Tibial nerve (tissue), 4 donors: ENCODE results near the gene ZNF860. TPM values are rescaled to one million over a fixed set of nuclear protein-coding genes. Genes with fewer than 3 reads are reported as not detected.

ENCODE experiments used
- DNase-seq, 2 donors: peaks; one replicate each; pipeline ENCODE4 v3.0.0-alpha.2; 2019; ENCODE audit warnings: low spot score in 2 of 2
- H3K27ac ChIP-seq, 4 donors: fragments of 200-600 bp; sonication (generic) in 3 of 4; one replicate each; pipeline ENCODE4 v1.5.1; 2017 to 2019; ENCODE audit warnings: mild to moderate bottlenecking in 1 of 4
- H3K27me3 ChIP-seq, 2 donors: fragments of 200-600 bp; sonication (generic) in 1 of 2; one replicate each; pipeline versions ENCODE4 v1.5.1 to v1.6.0; 2017 to 2019
- H3K36me3 ChIP-seq, 3 donors: fragments of 200-600 bp; sonication (generic); one replicate each; pipeline ENCODE4 v1.5.1; 2018 to 2019
- H3K4me1 ChIP-seq, 4 donors: fragments of 200-600 bp; sonication (generic) in 3 of 4; one replicate each; pipeline ENCODE4 v1.5.1; 2017 to 2019
- H3K4me3 ChIP-seq, 4 donors: fragments of 200-600 bp; sonication (generic) in 3 of 4; one replicate each; pipeline ENCODE4 v1.5.1; 2017 to 2019; ENCODE audit warnings: mild to moderate bottlenecking in 1 of 4, moderate library complexity in 1 of 4
- H3K9me3 ChIP-seq, 4 donors: fragments of 200-600 bp; sonication (generic) in 3 of 4; one replicate each; pipeline ENCODE4 v1.5.1; 2017 to 2019
- CTCF ChIP-seq, 5 experiments: fragments of 200-600 bp in 3 of 5; fragments of 450-650 bp in 2 of 5; sonication (generic) in 3 of 5; IDR thresholded peaks; one replicate each; pipeline ENCODE4 v1.5.1; 2016 to 2019; ENCODE audit warnings: antibody characterized with exemption in 5 of 5, mild to moderate bottlenecking in 3 of 5, moderate library complexity in 2 of 5
- EP300 ChIP-seq, 2 donors: sonication (generic); formaldehyde crosslinking; IDR thresholded peaks; one replicate each; pipeline ENCODE4 v1.6.1; 2017; ENCODE audit warnings: antibody characterized with exemption in 2 of 2, mild to moderate bottlenecking in 1 of 2
- POLR2A ChIP-seq, 2 donors: fragments of 450-650 bp; IDR thresholded peaks; one replicate each; pipeline ENCODE4 v1.6.1; 2017; ENCODE audit warnings: antibody characterized with exemption in 2 of 2, mild to moderate bottlenecking in 2 of 2, moderate library complexity in 2 of 2
- WGBS, 2 donors: methylation state at CpG; one replicate each; pipeline ENCODE4 v1.1.5; 2018; 5-methylcytosine and 5-hydroxymethylcytosine counted together
- total RNA-seq, 4 donors: library from RNA; depleted of rRNA; stranded (reverse); fragments of >200 nt; gene quantifications; one replicate each; pipeline ENCODE4 v1.1.0, GENCODE V29; 2016

ZNF860 gene
- total RNA-seq, 4 donors from 2014 or later = 0.84 to 1.8 (median 1.3) TPM

GRCh38 chr3:31953636-31954035 is 27.9 kb upstream of the ZNF860 start:
- TF ChIP-seq EP300 (IDR thresholded peaks at IDR 0.05) = no peak
- no peak for TF ChIP-seq CTCF (IDR thresholded peaks at IDR 0.05)
- TF ChIP-seq POLR2A (IDR thresholded peaks at IDR 0.05) = no peak

DNA sequence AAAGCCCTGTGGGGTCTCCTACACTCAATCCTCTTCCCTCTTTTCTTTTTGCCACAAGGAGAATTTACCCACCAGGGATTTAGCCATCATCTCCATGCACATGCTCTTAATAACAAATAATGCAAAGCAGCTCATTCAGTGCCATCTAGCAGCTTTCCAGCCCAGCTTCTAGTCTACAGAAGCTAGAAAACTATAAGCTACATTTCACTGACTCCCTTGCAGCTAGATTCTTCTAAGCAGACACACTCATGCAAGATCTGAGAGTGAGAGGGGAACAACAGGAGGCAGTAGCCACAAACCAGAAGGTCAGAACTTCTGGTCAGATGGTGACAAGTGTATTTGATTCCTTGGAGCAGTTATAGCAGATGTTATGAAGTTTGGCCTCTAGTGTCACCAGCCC is 26.0 kb upstream of the ZNF860 start:
- DNase-seq = no peak
- peaks cover 0 to 33% (median 25%) of the 10 kb centered on the region in 4 donors for H3K4me1 ChIP-seq
- H3K36me3 ChIP-seq = no peaks in the 10 kb centered on the region
- TF ChIP-seq CTCF (IDR thresholded peaks at IDR 0.05) (no peak), POLR2A (IDR thresholded peaks at IDR 0.05) (no peak), EP300 (IDR thresholded peaks at IDR 0.05) (no peak)
- no peak overlapping the region for H3K27ac ChIP-seq
- H3K27me3 ChIP-seq = no peaks in the 10 kb centered on the region
- no peak overlapping the region for H3K4me3 ChIP-seq
- peaks cover 0 to 13% (median 2%) of the 10 kb centered on the region in 4 donors for H3K9me3 ChIP-seq

More at GRCh38 chr3:31953636-31954035, 27.9 kb upstream of the ZNF860 start:
- H3K27ac ChIP-seq = no peak overlapping the region
- H3K4me1 ChIP-seq = peaks cover 0 to 15% (median 11%) of the 10 kb centered on the region in 4 donors
- no peaks in the 10 kb centered on the region for H3K36me3 ChIP-seq
- no peaks in the 10 kb centered on the region for H3K27me3 ChIP-seq
- H3K4me3 ChIP-seq = no peak overlapping the region
- 97 to 99% methylated on average over 2 of the region's 2 CpGs for WGBS, 2 donors
- no peak for DNase-seq
- peaks cover 0 to 19% (median 2%) of the 10 kb centered on the region in 4 donors for H3K9me3 ChIP-seq

- TF ChIP-seq POLR2A (IDR thresholded peaks at IDR 0.05) = no peak
- peak; percentile 44 to 71 for TF ChIP-seq EP300 (IDR thresholded peaks at IDR 0.05)
- peak overlapping the region in 2 of 4 donors; percentile 18 to 65 for H3K27ac ChIP-seq
- peaks cover 0 to 12% (median 2%) of the 10 kb centered on the region in 4 donors for H3K9me3 ChIP-seq
- 72 to 75% methylated on average over 3 of the region's 3 CpGs for WGBS, 2 donors
- no peak for DNase-seq
- no peaks in the 10 kb centered on the region for H3K27me3 ChIP-seq
- peaks cover 0 to 42% (median 31%) of the 10 kb centered on the region in 4 donors for H3K4me1 ChIP-seq
- no peaks in the 10 kb centered on the region for H3K36me3 ChIP-seq
- no peak overlapping the region for H3K4me3 ChIP-seq
These were observed 24.4 kb upstream of the ZNF860 start for GRCh38 chr3:31957106-31957505.

DNA sequence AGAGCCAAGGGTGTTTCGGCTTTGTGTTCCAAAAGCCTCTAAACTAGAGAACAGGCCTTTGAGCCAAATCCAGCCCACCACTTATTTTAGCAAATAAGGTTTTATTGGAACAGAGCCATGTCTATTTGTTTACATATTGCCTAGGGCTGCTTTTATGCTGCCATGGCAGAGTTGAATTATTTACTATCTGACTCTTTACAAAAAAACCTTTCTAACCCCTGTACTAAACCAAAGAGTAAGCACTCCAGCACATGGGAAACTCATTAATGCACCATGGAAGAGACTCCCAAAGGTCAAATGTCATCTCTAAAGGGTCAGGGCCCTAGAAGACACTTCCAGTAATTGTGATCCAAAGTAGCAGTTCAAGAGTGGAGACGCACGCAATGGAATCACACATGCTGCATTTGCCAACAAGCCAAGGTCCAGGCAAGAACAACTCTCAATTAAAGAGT is 22.8 kb upstream of the ZNF860 start:
- peak in 1 of 2 donors; percentile 62 for TF ChIP-seq EP300 (IDR thresholded peaks at IDR 0.05)
- TF ChIP-seq CTCF (IDR thresholded peaks at IDR 0.05) = no peak
- no peaks in the 10 kb centered on the region for H3K27me3 ChIP-seq
- DNase-seq = no peak
- 10 to 25% methylated on average over 3 of the region's 3 CpGs for WGBS, 2 donors
- peak overlapping the region in 3 of 4 donors; percentile 58 to 86 (median 82) for H3K27ac ChIP-seq
- H3K4me1 ChIP-seq = peaks cover 0 to 42% (median 33%) of the 10 kb centered on the region in 4 donors
- no peaks in the 10 kb centered on the region for H3K36me3 ChIP-seq
- H3K4me3 ChIP-seq = no peak overlapping the region
- peaks cover 0 to 12% (median 2%) of the 10 kb centered on the region in 4 donors for H3K9me3 ChIP-seq

DNA sequence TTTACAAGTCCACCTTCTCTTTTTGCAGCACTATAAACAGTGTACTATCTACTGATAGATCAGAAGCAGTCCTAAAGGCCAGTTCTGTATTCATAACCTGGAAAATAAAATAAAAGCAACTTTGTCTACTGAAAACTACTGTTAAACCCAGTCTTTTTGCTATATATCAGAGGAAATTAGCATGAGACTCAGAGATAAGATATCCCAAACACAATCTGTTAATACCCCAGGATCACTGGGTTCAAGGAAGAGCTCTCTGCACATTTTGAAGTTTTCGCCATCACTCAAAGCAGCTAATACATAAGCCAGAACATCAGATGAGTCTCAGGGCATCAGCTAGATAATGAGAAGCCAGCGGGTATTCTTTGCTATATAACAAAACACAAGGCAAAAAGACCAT is 22.3 kb upstream of the ZNF860 start:
- peaks cover 0 to 42% (median 33%) of the 10 kb centered on the region in 4 donors for H3K4me1 ChIP-seq
- H3K27ac ChIP-seq = peak overlapping the region in 3 of 4 donors; percentile 58 to 86 (median 82)
- H3K9me3 ChIP-seq = peaks cover 0 to 12% (median 2%) of the 10 kb centered on the region in 4 donors
- peak overlapping the region in 1 of 4 donors; percentile 38 for H3K4me3 ChIP-seq
- DNase-seq = no peak
- no peaks in the 10 kb centered on the region for H3K27me3 ChIP-seq
- WGBS, 2 donors = 49 to 83% methylated on average over 2 of the region's 2 CpGs
- H3K36me3 ChIP-seq = no peaks in the 10 kb centered on the region
- TF ChIP-seq POLR2A (IDR thresholded peaks at IDR 0.05) (no peak), CTCF (IDR thresholded peaks at IDR 0.05) (no peak), EP300 (IDR thresholded peaks at IDR 0.05) (no peak)
